Adrenal gland (tissue), 5 donors: ENCODE results near the gene TMEM14A.

ENCODE experiments used
- CTCF ChIP-seq, 6 experiments: fragments of 450-650 bp in 4 of 6; fragments of 200-600 bp in 2 of 6; sonication (generic) in 1 of 6; IDR thresholded peaks; 1 replicate in 5 of 6; 2 replicates in 1 of 6; pipeline versions ENCODE4 v1.5.1 to v1.8.0; 2016 to 2021; ENCODE audit warnings: antibody characterized with exemption in 6 of 6, mild to moderate bottlenecking in 2 of 6, moderate library complexity in 1 of 6
- POLR2A ChIP-seq, 2 donors: fragments of 450-650 bp; IDR thresholded peaks; one replicate each; pipeline ENCODE4 v1.6.1; 2017; ENCODE audit warnings: antibody characterized with exemption in 2 of 2, mild to moderate bottlenecking in 2 of 2, moderate library complexity in 1 of 2
- donor health status: DM: no; HTN: no; CAD: no.

- no peak for TF ChIP-seq CTCF (IDR thresholded peaks at IDR 0.05)
- TF ChIP-seq POLR2A (IDR thresholded peaks at IDR 0.05), result no peak
Observed at GRCh38 chr6:52654592-52654991, 16.3 kb upstream of the TMEM14A start.
